CD1c-positive myeloid dendritic cell (primary cell): Measurements from ENCODE around the gene OR5K3.

ENCODE experiments used
- DNase-seq: peaks from one replicate; pipeline ENCODE4 v3.0.0-alpha.2; 2016; ENCODE audit errors: extremely low spot score

Gene OR5K3

GRCh38 chr3:98433764-98434163 lies 43.3 kb downstream of the OR5K3 start:
- DNase-seq: no peak

- no peak for DNase-seq
Measured at GRCh38 chr3:98434412-98434811, 43.9 kb downstream of the OR5K3 start.

DNA sequence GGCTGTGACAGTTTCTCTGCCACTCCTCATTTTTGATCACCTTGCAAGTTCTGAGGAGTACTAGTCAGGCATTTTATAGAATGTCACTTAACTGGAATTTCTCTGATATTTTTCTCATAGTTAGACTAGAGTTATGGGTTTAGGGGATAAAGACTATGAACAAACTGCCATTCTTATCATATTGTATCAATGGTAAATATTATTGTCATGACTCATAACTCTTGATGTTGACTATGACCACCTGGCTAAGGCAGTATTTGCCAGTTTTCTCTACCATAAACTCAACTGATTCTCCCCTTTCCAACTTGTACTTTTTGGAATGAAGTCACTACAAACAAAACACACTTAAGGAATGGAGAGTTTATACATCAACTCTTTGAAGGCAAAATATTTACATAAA lies 49.8 kb downstream of the OR5K3 start:
- DNase-seq: no peak
